NCI-H146 (cell line): ENCODE results near the gene OR51E1.
A peak's percentile ranks its signal among the peaks of the same experiment; 100 is the strongest.

ENCODE experiments used
- DNase-seq: peaks from one replicate; lab custom pipeline; 2025; lab: John Stamatoyannopoulos, UW

OR51E1 gene

GRCh38 chr11:4654635-4655369 lies 11.0 kb downstream of the OR51E1 start:
- DNase-seq = no peak

- DNase-seq = no peak
These were observed 15.1 kb downstream of the OR51E1 start for GRCh38 chr11:4658629-4659445.

- no peak for DNase-seq
These were observed 19.1 kb downstream of the OR51E1 start for GRCh38 chr11:4662876-4663275.

- no peak for DNase-seq
These were observed 20.4 kb downstream of the OR51E1 start for GRCh38 chr11:4664183-4664582.

- no peak for DNase-seq
These were observed 21.0 kb downstream of the OR51E1 start for GRCh38 chr11:4664786-4665185.

- DNase-seq = no peak
These were observed 21.6 kb downstream of the OR51E1 start for GRCh38 chr11:4665424-4665823.

- DNase-seq = no peak
These were observed 28.0 kb downstream of the OR51E1 start for GRCh38 chr11:4671741-4672140.

GRCh38 chr11:4672470-4672869 lies 28.7 kb downstream of the OR51E1 start:
- DNase-seq = no peak

- DNase-seq = no peak
These were observed 30.0 kb downstream of the OR51E1 start for GRCh38 chr11:4673781-4674180.

- peak; percentile 72 for DNase-seq
These were observed 34.2 kb downstream of the OR51E1 start for GRCh38 chr11:4677948-4678347.

GRCh38 chr11:4680341-4680740 lies 36.6 kb downstream of the OR51E1 start:
- peak; percentile 88 for DNase-seq

GRCh38 chr11:4682623-4683419 lies 39.0 kb downstream of the OR51E1 start:
- no peak for DNase-seq

- no peak for DNase-seq
These were observed 41.0 kb downstream of the OR51E1 start for GRCh38 chr11:4684631-4685285.

- DNase-seq = no peak
These were observed 51.7 kb downstream of the OR51E1 start for GRCh38 chr11:4695442-4695841.

- peak; percentile 19 for DNase-seq
These were observed 53.8 kb downstream of the OR51E1 start, which contains the start of gene OR51E2 for GRCh38 chr11:4697585-4697984. TSS of gene OR51E2 (minus strand) at chr11:4697853. CDS start at chr11:4682711, 15,142 bp downstream.

- DNase-seq = no peak
These were observed 56.1 kb downstream of the OR51E1 start for GRCh38 chr11:4699697-4700435.

GRCh38 chr11:4700436-4700820 lies 56.6 kb downstream of the OR51E1 start:
- DNase-seq = no peak

- peak; percentile 94 for DNase-seq
These were observed 60.4 kb downstream of the OR51E1 start, which contains the start of gene MMP26 for GRCh38 chr11:4704054-4704789. TSS of gene MMP26 (plus strand) at chr11:4704784.

- DNase-seq = peak; percentile 84
These were observed 61.1 kb downstream of the OR51E1 start for GRCh38 chr11:4704790-4705334.
